Measurements from ENCODE around the gene UPP2. TPM values are rescaled to one million over a fixed set of nuclear protein-coding genes. Genes with fewer than 3 reads are reported as not detected.

The UPP2 gene
- total and polyA plus RNA-seq, 5 donors from 2014 or later: not detected

Other genes with a start within 250 kb of the UPP2 start
- gene ACVR1, start 225.5 kb upstream of the UPP2 start, total RNA-seq: 64.2 TPM
- gene ACVR1, start 225.5 kb upstream of the UPP2 start, polyA plus RNA-seq: 10 to 100 TPM; 14.1 to 21.4 (median 17.3) TPM

All from CD4-positive, CD25-positive, alpha-beta regulatory T cell (primary cell).